Fibroblast of skin of left biceps (primary cell): ENCODE results near the gene DNAI2.

Experiments
- DNase-seq, 2 experiments: peaks; one replicate each; pipeline ENCODE4 v3.0.0-alpha.2; 2013; ENCODE audit warnings: low read depth in 2 of 2

The DNAI2 gene

DNA sequence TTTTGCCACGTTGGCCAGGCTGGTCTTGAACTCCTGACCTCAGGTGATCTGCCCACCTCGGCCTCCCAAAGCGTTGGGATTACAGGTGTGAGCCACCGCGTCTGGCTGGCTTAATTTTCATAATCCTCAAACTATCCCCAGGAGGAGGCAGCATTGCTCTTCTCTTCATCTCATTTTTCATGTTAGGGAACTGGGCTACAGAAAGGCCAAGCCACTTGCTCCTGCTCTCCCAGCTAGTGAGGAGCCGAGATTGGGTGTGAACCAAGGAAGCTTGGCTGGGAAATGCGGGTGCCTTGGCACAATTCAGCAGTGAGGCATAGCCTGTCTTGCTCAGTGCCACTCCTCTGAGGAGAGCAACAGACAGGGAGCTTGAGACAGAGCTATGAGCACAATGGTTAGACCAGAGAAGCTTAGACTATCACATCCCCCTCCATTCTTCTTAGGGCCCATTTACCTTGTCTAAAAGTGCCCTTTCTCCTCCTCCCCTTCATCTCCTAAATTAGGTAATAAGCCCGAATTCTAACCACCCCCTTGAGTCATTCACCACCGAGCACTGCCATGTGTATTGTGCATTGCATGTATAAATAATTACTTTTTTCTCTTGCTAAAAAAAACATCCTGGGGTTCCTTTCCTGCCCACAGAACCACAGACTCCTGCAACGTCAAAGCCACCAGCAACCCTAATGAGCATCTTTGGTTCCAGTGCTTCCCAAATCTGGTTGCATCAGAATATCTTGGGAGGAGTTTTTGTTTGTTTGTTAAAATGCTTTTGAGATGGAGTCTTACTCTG lies 32.0 kb downstream of the DNAI2 start:
- no peak for DNase-seq

DNA sequence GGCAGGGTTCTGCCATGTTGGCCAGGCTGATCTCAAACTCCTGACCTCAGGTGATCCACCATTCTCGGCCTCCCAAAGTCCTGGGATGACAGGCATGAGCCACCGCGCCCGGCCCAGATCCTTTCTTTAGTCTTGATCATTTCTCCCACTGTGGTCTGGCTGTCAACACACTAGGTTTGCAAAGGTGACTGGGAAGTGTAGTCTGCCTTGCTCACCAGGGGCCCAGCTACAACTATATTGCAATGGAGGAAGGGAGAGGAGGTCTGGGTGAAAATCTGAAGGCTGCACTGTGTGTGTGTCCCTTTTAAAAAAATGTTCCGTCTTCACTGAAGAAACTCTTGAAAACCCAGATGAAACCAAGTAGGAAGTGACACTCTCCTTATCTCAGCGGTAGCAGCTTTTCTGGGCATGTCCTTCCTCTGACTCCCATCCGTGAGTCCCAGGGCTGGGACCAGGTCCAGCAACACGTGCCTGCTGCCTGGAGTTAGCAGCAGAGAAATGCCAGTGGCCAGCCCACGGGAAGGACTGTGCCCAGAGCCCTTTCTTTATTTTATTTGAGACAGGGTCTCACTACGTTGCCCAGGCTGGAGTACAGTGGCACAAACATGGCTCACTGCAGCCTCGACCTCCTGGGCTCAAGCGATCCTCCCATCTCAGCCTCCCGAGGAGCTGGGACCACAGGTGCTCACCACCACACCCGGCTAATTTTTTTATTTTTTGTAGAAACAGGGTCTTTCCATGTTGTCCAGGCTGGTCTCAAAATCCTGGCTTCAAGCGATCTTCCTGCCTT lies 34.1 kb downstream of the DNAI2 start:
- DNase-seq: no peak

DNA sequence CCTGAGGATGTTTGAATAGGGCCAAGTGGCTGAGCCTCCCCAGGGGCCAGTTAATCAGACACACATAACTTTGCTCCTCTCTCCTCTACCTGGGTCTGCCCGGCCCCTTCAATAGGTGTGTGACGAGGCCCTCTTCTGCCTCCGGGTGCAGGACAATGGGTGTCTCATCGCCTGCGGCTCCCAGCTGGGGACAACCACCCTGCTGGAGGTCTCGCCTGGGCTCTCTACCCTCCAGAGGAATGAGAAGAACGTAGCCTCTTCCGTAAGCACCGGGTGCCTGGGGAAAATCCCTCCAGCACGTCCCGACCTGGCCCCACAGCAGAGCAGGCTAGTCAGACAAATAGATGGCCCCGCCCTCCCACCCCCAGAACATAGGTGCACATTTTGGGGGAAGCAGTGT lies 35.9 kb downstream of the DNAI2 start:
- DNase-seq: no peak

DNA sequence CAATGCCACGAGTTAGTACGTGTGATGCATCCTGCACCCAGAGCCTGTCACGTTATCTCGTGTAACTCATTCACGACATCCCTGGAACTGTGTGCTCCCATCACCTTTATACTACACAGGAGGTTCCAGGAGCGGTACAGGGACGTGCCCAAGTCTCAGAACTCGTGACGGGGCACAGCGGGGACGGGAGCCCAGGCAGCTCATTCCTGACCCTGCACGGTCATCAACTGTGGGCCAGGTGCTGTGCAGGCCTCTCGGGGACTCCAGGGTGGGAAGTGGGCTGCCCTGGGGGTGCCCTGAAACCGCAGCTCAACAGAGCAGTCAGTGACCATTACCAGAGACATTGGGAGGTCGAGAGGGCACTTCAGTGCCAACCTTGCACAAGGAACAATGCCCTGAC lies 40.8 kb downstream of the DNAI2 start:
- DNase-seq: no peak

DNA sequence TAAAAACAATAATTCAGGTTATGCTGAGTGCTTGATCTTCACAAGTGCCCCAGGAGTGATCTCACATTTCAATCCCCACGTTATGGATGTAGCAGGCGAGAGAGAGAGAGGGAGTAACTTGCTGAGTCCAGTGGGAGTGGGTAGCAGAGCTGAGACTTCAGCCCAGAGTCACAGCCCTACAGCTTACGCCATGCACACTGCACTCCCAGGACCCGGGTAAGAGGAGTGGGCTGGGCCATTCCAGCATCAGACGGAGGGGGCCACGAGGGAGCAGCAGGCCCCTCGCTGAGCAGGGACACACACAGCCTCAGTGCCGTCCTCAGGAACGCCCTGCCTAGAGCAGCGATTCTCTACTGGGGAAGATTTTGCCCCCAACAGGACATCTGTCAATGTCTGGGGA lies 42.2 kb downstream of the DNAI2 start:
- DNase-seq: no peak

DNA sequence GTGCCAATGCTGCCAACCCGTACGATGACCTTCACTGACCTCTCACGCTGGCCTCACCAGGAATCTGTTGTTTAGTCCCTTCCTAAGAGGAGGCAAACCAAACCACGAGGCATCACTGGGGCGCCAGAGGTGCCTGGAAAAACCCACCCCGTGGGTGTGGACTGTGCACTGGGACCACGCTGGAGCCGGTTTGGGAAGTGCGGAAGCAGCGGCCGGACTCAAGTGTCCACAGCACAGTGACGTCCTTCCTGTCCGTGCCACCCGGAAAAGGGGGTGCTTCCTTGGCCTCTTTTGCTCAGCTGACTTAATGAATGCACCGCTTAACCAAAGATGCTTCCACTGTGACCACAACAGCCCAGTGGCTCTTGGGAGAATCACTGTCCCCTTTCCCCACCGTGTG lies 43.0 kb downstream of the DNAI2 start:
- DNase-seq: no peak

DNA sequence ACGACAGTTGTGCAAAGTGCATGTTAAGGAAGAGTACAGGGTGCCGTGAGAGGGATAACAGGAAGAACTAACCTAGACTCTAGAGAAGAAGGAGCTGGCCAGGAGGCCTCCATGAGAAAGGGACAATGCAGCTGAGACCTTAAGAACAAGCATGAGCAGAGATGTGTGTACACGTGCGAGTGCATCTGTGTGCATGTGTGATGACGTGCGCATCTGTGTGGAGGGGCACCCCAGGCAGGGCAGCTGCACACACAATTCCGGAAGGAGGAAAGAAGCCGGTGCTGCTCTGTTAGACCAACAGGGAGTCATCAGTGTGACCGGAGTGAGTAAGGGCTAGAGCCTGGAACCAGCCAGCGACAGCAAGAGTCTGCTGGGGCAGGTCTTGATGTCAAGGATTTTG lies 44.4 kb downstream of the DNAI2 start:
- DNase-seq: no peak

DNA sequence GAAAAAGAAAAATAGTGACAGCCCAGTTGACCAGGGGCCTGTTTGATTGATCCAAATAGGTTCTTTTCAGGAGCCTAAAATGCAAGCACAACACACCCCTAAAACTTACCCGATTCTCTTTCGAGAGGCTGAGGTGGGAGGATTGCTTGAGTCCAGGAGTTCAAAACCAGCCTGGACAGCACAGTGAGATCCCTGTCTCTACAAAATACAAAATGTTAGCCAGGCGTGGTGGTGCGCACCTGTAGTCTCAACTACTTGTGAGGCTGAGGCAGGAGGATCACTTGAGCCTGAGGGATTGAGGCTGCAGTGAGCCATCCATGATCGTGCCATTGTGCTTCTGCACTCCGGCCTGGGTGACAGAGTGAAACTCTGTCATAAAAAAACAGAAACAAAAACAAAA lies 50.5 kb downstream of the DNAI2 start:
- DNase-seq: no peak

DNA sequence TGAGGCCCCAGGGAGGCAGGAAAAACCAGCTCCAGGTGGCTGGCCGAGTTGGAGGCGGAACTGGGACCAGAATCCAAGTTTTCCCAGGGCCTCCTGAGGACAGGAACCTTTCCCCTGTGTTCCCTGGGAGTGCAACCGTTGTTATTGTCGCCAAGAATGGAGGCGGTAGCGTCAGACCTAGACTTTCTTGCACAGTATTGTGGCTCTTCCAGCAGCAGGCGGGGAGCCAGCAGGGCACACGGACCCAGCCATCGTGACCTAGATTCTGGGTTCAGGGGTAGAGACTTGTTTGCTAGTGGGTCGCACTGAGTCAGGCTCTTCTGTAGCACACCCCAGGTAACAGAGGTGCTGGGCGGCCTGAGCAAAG lies 51.3 kb downstream of the DNAI2 start:
- no peak for DNase-seq

DNA sequence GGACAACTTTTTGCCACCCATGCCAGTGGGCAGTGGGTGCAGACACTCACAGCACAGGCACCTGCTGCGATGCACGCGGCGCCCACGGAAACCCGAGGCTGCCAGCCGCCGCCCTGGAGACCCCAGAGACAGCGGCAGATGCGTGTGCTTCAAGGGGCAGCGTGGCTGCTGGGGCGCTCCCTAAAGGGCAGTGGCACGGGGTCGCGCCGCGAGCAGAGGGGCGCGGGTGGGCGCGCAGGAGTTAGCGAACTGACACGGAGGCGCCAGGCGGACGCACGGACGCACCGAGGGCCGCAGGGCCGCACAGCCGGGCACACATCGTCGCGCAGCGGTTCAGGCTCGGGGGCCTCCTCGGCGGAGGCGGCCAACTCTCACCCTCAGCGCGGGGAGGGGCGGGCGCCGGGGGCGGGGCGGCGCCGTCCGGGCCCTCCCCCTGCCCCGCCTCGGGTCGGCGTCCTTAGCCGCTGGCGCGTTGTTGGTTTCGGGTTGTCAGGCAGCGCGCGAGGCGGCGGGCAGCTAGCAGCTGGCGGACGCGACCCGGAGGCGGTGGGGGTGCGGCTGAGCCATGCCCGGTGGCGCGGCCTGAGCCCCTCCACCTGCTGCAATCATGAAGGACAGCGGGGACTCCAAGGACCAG lies 51.8 kb downstream of the DNAI2 start, which contains the start of gene KIF19:
Gene KIF19, plus strand, starts transcription at position 484 of the 637 bp plus-strand sequence. Its CDS starts 124 bp downstream, at position 608.
- no peak for DNase-seq

DNA sequence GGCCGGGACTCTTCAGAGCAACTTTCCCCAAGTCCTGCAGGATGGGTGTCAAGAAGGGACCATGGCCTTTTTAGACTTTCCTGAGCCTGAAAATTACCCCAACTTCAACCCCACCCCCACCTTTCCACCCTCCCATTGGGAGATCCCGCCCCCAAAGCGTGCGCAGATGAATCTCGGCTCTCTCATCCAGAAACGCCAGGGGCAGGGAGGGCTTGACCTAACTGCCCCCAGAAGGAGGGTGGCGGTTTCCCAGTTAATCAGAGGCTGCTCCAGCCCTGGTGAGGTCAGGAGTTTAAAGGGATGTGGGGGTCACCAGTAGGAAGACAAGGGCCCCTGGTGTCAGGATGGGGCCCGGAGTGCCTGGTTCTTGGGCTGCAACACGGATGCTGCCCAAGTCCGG lies 52.5 kb downstream of the DNAI2 start:
- no peak for DNase-seq

DNA sequence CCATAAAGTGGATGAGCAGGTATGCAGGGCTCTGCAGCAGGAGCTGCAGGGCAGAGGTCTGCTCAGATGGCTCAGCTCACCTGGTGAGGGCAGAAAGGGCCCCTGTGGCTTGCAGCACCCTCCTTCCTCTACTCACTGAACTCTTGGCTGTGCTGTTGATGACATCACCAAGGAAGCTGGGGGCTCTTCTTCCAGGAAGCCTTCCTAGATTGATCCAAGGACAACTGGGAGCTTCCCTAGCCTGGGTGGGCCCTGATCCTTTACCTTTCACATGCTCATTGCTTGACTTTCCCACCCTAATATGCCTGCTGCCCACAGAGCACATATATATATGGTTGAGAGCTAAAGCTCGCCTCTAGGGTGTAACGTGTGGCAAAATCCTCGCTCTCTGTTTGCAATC lies 54.5 kb downstream of the DNAI2 start:
- DNase-seq: no peak

DNA sequence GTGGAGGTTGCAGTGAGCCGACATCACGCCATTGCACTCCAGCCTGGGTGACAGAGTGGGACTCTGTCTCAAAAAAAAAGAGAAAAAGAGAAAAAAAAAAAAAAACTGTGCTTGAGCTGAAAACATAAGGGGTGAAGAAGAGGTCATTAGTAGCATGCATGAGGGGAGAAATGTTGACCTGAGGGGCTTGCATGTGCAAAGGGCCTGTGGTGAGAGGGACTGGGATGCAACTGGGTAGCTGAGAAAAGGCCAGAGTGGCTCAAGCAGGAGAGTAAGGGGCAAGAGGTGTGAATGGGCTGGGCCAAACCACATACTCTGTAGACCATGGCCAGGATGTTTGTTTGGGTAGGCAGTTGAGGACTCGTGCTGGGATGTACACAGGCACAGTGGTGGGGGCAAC lies 55.3 kb downstream of the DNAI2 start:
- no peak for DNase-seq

DNA sequence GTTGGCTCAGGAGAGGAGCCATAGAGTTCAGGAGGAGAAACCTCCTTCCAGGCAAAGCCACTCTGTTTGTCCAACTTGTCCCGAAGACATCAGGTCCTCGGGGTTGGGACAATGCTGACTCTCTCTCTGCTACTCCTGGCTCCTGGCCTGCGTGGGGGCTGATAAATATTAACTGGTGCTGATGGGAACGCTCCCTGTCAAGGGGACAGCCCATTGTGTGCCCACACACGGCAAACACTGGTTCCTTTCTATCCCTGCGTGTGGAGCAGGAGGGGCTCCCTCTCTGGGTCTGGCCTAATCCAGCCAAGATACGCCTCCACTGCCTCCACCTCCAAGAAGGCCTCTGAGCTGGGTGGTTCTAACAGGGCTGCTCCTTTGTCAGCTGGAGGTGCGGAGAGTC lies 56.4 kb downstream of the DNAI2 start:
- no peak for DNase-seq

DNA sequence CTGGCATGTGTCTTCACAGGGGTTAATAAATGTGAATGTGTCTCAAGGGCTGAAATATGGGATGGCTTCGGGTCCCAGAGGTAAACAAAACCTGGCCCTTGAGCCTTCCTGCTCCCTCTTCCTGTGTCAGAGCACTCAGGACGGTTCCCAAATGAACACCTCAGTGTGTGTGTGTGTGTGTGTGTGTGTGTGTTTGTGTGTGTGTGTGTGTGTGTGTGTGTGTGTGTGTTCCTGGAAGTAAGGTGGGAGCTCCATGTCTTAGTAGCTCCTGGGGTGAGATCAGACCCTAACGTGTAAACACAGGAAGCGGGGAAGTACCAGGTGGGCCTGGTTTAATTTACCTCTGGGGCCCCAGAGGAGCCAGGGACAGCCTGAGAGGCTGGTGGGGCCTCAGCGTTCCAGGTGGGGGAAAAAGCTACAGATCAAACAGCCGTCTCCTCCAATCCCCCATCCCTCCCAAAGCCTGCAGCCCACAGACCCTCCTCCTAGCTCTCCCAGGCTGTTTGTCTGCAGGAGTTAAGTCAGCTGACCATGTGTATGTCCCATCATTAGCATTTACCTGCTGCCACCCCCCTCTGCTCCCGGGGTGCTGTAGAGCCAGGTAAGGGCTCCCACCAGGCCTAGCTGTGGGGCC lies 58.1 kb downstream of the DNAI2 start:
- no peak for DNase-seq

DNA sequence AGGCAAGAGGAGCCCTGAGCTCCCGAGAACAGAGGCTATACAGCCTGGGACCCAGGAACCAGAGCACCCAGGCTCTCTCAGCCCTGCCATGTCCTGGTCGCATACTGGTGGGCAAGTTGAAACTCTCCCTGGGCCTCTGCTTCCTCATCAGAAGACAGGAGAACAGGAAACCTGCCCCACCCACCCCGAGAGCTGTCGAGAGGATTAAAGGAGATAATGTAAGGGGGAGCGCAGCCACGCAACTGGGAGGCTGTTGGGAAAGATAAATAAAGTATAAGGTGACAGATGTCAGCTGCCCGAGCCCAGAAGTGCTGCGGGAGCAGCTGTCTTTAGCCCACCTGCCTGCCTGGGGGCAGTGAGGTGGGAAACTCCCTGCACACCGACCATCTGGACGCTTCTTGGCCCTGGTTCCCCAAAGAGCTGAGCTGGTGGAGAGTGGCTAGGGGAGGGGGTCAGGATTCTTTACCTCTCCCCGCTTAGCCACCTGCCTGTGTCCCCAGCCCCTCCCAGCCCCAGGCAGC lies 58.8 kb downstream of the DNAI2 start:
- no peak for DNase-seq

DNA sequence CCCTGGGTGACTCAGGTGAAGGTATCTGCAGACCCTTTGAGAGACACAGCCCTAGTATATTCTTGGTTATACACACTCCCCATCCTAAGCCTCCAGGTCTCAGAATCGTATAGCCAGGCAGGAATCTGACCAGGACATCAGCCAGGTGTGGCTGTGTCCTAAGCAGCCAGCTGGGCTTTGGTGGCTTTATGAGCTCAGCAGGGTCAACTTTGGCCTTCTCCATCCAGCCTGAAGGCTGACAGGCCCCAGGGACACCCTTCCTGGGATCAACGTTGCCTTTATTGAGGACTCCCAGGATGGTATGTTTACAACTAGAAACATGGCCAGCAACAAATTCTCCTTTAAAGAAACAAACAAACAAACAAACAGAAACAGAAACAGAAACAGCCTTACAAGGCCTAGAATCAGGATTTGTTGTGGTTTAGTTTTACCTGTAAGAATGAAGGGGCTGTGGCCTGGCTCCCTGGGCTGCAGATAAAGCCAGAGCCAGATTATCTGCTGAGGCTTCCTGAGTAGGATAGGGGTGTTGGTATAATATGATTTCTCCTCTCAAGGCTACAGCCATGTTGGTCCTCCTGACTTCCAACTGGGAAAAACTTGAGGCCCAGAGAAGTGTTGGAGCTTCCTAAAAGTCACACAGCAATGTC lies 60.5 kb downstream of the DNAI2 start:
- no peak for DNase-seq

DNA sequence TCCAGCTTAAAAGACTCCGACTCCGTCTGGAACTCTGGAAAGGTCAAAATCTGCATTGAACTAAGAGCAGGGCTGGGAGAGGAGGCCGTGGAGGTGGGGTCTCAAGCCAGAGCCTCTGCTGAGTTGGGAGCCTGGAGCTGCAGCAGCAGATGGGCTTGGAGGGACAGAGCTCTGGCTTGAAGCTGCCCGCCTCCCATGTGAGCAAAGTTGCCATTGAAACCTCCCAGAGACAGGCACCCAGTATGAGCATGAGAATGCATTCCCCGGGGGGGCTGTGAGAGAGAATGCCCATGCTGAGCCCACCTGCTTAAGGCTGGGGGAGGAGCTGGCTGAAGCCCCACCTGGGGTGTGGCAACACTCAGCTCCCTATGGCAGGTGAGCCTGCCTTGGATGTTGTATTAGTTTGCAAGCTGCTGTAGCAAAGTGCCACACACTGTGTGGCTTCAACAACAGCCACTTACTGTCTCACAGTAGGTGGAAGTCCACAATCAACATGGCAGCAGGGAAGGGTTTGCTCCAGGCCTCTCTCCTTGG lies 61.6 kb downstream of the DNAI2 start:
- no peak for DNase-seq

DNA sequence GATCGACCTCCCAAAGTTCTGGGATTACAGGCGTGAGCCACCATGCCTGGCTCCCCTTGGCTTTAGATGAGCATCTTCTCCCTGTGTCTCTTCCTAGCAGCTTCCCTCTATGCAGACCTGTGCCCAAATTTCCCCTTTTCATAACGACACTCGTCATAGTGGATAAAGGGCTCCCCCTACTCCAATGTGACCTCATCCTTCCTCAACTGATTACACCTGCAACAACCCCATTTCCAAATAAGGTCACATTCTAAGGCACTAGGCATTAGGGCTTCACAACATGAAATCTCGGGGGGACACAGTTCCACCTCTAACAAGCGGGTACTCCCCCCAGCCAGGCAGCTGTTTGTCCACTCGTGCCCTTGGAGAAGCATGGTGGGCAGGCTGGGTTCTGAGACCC lies 62.3 kb downstream of the DNAI2 start:
- DNase-seq: no peak

DNA sequence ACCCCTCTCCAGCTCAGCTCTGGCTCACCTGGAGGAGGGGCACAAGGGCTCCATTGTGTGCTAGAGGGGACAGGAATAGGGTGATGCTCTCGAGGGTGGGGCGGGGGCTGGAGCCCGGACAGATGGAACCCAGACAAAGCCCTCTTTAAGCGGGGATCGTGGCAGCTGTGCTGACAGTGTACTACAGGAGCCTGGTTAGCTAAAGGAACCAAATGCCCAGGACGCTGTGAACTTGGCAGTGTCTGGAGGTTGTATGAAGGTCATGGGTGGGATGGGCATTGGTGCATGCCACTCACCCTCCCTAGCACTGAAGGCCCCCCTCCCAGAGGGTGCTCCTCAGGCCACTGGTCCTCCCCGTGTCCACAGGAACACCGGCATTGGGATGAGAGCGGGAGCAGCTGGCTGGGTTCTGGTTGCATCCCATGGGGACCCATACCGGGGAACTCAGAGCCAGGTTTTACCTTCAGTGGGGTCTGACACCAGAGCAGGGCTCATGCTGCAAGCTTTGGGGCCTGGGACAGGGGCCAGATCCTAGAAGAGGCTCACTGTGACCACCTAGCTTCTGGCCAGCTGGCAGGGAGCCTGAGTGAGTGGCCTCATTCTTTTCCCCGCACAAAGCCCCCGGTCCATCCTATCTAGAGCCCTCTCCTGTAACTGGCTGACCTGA lies 63.9 kb downstream of the DNAI2 start:
- no peak for DNase-seq
